Osteoblast (primary cell): Measurements from ENCODE around the gene HPCAL1. TPM values are rescaled to one million over a fixed set of nuclear protein-coding genes. Genes with fewer than 3 reads are reported as not detected.

Experiments
- DNase-seq: peaks from one replicate; pipeline ENCODE4 v3.0.0; 2011; ENCODE audit warnings: low spot score, mixed read lengths; ENCODE audit not compliant: insufficient read length; ENCODE audit errors: missing footprints
- H2AFZ ChIP-seq: 2 replicates; pipeline ENCODE4 v1.6.0; 2011; ENCODE audit warnings: mild to moderate bottlenecking, low read length
- H3K27ac ChIP-seq: 2 replicates; pipeline ENCODE4 v1.5.1; 2011; ENCODE audit warnings: mild to moderate bottlenecking, low read depth, low read length, moderate library complexity
- H3K27me3 ChIP-seq: 2 replicates; pipeline ENCODE4 v1.6.0; 2012; ENCODE audit warnings: mild to moderate bottlenecking, control low read depth, inconsistent platforms, low read length, moderate library complexity; ENCODE audit not compliant: insufficient read depth
- H3K36me3 ChIP-seq: 2 replicates; pipeline ENCODE4 v1.5.1; 2011; ENCODE audit warnings: mild to moderate bottlenecking, low read length, control low read depth, moderate library complexity; ENCODE audit not compliant: insufficient read depth
- H3K4me1 ChIP-seq: 2 replicates; pipeline ENCODE4 v1.5.1; 2011; ENCODE audit warnings: mild to moderate bottlenecking, low read length, control low read depth, moderate library complexity; ENCODE audit not compliant: insufficient read depth
- H3K4me2 ChIP-seq: 2 replicates; pipeline ENCODE4 v1.6.0; 2011; ENCODE audit warnings: mild to moderate bottlenecking, low read length; ENCODE audit not compliant: insufficient read depth
- H3K4me3 ChIP-seq: fragments of 200-600 bp; sonication (generic); 3 replicates; pipeline ENCODE4 v1.5.1; 2012; ENCODE audit warnings: mild to moderate bottlenecking, low read length, inconsistent platforms; ENCODE audit not compliant: insufficient read depth
- H3K79me2 ChIP-seq: 2 replicates; pipeline ENCODE4 v1.6.0; 2012; ENCODE audit warnings: mild to moderate bottlenecking, low read length, control low read depth, inconsistent platforms; ENCODE audit not compliant: insufficient read depth
- H3K9me3 ChIP-seq: 2 replicates; pipeline ENCODE4 v1.5.1; 2011; ENCODE audit warnings: low read depth, low read length, control low read depth
- H4K20me1 ChIP-seq: 2 replicates; pipeline ENCODE4 v1.6.0; 2012; ENCODE audit warnings: mild to moderate bottlenecking, low read length, control low read depth; ENCODE audit not compliant: insufficient read depth
- total RNA-seq: library from RNA; depleted of rRNA; stranded (reverse); fragments of >200 nt; gene quantifications from 2 replicates; pipeline ENCODE4 v1.2.3, GENCODE V29; 2012
- TF ChIP-seq, protein P1 (sequence below): IDR thresholded peaks from 2 replicates; pipeline ENCODE4 v1.5.1; 2011; ENCODE audit warnings: mild to moderate bottlenecking, low read depth, low read length, moderate library complexity; ENCODE audit errors: extremely low read depth

Gene HPCAL1
- total RNA-seq, 1 donor = 57.2 TPM

DNA sequence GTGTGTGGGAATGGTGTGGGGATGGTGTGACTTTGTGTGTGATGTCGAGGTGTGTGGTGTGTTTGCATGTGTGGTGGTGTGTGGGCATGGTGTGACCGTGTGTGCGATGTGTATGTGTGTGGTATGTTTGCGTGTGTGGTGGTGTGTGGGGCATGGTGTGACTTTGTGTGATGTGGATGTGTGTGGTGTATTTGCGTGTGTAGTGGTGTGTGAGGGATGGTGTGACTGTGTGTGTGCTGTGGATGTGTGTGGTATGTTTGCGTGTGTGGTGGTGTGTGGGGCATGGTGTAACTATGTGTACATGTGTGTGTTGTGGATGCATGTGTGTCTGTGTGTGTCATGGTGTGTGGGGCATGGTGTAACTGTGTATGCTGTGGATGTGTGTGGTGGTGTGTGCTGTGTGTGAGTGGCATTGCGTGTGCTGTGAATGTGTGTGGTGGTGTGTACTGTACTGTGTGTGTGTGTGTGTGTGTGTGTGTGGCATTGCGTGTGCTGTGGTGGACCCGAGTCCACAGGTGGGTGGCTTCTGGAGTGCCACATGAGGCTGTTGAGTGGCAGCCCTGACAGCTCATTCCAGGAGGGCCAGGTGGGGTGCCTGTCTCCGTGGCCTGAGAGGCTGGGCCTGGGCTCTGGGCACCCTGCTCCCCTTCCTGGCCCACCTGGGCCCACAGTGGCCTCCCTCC, 130.7 kb downstream of the HPCAL1 start:
- H3K27ac ChIP-seq = no peak overlapping the region
- H3K36me3 ChIP-seq = no peaks in the 10 kb centered on the region
- no peak overlapping the region for H3K4me2 ChIP-seq
- no peak overlapping the region for H2AFZ ChIP-seq
- H3K27me3 ChIP-seq = no peaks in the 10 kb centered on the region
- no peaks in the 10 kb centered on the region for H3K9me3 ChIP-seq
- H3K4me3 ChIP-seq = no peak overlapping the region
- no peaks in the 10 kb centered on the region for H3K79me2 ChIP-seq
- peaks cover 5% of the 10 kb centered on the region for H4K20me1 ChIP-seq
- peak; percentile 47 for DNase-seq
- H3K4me1 ChIP-seq = peaks cover 6% of the 10 kb centered on the region
- TF ChIP-seq, protein P1, sequence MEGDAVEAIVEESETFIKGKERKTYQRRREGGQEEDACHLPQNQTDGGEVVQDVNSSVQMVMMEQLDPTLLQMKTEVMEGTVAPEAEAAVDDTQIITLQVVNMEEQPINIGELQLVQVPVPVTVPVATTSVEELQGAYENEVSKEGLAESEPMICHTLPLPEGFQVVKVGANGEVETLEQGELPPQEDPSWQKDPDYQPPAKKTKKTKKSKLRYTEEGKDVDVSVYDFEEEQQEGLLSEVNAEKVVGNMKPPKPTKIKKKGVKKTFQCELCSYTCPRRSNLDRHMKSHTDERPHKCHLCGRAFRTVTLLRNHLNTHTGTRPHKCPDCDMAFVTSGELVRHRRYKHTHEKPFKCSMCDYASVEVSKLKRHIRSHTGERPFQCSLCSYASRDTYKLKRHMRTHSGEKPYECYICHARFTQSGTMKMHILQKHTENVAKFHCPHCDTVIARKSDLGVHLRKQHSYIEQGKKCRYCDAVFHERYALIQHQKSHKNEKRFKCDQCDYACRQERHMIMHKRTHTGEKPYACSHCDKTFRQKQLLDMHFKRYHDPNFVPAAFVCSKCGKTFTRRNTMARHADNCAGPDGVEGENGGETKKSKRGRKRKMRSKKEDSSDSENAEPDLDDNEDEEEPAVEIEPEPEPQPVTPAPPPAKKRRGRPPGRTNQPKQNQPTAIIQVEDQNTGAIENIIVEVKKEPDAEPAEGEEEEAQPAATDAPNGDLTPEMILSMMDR = no peak

DNA sequence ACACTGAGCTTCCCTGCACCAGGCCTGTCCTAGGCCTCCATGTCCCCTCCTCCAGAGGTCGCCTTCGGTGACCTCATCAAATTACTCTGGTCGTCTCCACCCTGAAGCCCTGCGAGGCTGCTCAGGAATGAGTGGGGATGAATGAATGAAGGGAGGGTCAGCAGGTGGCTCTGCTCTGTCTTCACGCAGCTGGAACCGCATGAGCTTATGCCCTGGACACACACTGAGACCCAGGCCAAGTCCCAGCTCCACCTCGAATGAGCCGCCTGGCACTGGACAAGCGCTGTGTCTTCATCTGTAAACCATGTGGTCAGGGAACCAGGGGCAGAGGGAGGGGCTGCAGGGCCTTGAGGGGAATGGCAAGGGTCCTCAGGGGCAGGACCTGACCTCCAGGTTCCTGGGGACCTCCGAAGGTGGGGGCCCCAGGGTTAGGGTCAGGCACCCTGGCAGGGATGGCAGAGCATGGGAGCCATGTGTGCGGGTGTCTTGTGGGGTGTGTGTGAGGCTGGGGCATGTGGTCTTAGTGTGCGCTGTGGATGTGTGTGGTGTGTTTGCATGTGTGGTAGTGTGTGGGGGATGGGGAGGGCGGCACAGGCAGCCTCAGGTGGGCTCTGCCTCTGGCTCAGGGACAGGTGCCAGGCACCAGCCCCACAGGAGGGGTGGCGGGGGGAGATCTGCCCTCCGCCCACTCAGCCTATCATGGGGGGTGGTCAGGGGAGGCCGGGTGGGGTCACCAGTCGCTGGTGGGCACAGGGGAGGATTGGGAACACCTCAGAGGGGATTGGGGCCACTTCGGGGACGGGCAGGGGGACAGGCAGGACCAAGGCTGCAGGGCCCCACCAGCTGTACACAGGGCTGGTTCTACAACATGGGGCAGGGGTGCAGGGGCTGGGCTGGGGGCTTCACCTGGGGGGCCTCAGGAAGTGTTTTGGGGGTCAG, 131.5 kb downstream of the HPCAL1 start:
- peak overlapping the region; percentile 45 for H3K4me2 ChIP-seq

DNA sequence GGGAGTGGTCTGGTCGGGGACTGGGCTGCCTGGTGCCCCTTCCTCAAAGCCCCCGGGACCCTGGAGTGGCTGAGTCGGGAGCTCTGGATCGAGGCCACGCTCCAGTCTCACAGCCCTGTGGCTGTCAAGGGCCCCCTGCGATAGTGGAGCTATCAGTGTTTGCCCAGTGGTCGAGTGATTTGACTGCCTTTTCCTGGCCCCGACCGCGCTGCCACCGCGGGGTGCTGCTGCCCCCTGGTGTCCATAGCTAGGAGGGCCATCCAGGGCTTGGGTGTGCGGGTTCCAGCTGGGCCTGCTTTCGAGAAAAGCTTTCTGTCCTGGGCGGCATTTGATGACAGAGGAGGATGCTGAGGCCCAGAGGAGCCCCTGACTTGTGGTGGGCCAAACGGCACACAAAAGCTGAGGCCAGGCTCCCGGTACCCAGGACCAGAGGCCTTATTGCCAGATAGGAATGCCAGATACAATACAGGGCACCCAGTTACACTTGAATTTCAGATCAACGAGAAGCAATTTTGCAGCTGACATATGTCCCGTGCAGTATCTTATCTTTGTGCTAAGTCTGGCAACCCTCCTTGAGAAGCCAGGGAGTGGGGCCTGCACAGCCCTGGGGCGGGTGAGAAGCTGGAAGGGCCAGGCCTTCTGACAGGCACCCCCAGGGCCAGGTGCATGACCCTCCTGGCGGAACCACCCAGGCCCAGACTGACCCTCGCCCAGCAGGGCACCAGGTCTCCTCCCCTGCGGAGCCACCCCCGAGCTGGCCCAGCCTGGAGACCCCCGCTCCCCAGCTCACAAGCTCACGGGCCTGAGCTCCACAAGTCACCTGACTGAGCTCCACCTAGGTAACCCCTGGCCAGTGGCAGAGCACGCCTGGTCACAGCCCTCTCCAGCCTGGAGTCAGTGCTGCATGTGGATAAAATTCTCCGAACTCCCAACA, 132.4 kb downstream of the HPCAL1 start:
- Histone ChIP-seq H3K79me2 (no peaks in the 10 kb centered on the region), H3K27me3 (no peaks in the 10 kb centered on the region), H3K4me3 (no peak overlapping the region), H3K9me3 (no peaks in the 10 kb centered on the region), H4K20me1 (no peaks in the 10 kb centered on the region), H3K36me3 (peaks cover 7% of the 10 kb centered on the region), H3K27ac (no peak overlapping the region), H2AFZ (no peak overlapping the region), H3K4me1 (no peaks in the 10 kb centered on the region), H3K4me2 (peak overlapping the region; percentile 45)
- TF ChIP-seq, protein P1 = peak; percentile 85
- DNase-seq = peak; percentile 98

More for the DNA sequence above, 131.5 kb downstream of the HPCAL1 start:
- Histone ChIP-seq H4K20me1 (no peaks in the 10 kb centered on the region), H3K4me1 (no peaks in the 10 kb centered on the region), H3K27me3 (no peaks in the 10 kb centered on the region), H2AFZ (no peak overlapping the region), H3K4me3 (no peak overlapping the region), H3K79me2 (no peaks in the 10 kb centered on the region), H3K27ac (no peak overlapping the region), H3K36me3 (no peaks in the 10 kb centered on the region), H3K9me3 (no peaks in the 10 kb centered on the region)
- TF ChIP-seq, protein P1 = no peak
- peak; percentile 65 for DNase-seq
